ENCODE results near the gene CYP4F3.
"Not testable (repeated sequence)": the region's sequence is repeated elsewhere in the genome, so short reads cannot be mapped to it uniquely, and the experiment has no call there.

The CYP4F3 gene

GRCh38 chr19:15633082-15633835, 7.4 kb upstream of the CYP4F3 start:
- DNase-seq, result no peak

- no peak for DNase-seq
Measured at GRCh38 chr19:15634105-15634504, 6.6 kb upstream of the CYP4F3 start.

- no peak for DNase-seq
Measured at GRCh38 chr19:15635016-15635805, 5.5 kb upstream of the CYP4F3 start.

- DNase-seq, result no peak
Measured at GRCh38 chr19:15636026-15636425, 4.7 kb upstream of the CYP4F3 start.

- DNase-seq, result no peak
Measured at GRCh38 chr19:15639596-15639995, 1.1 kb upstream of the CYP4F3 start.

- no peak for DNase-seq
Measured at GRCh38 chr19:15640904-15641597, 354 bp downstream of the CYP4F3 start.

GRCh38 chr19:15641901-15642491, 1.3 kb downstream of the CYP4F3 start:
- no peak for DNase-seq

- DNase-seq, result no peak
Measured at GRCh38 chr19:15642807-15643206, 2.1 kb downstream of the CYP4F3 start.

GRCh38 chr19:15643387-15643786, 2.7 kb downstream of the CYP4F3 start:
- DNase-seq, result no peak

GRCh38 chr19:15644066-15644741, 3.5 kb downstream of the CYP4F3 start:
- no peak for DNase-seq

GRCh38 chr19:15644816-15645215, 4.1 kb downstream of the CYP4F3 start:
- no peak for DNase-seq

- DNase-seq, result no peak
Measured at GRCh38 chr19:15649526-15649925, 8.8 kb downstream of the CYP4F3 start.

GRCh38 chr19:15650123-15650522, 9.4 kb downstream of the CYP4F3 start:
- DNase-seq, result not testable (repeated sequence)

GRCh38 chr19:15651791-15652190, 11.1 kb downstream of the CYP4F3 start:
- no peak for DNase-seq

- no peak for DNase-seq
Measured at GRCh38 chr19:15652559-15653278, 12.0 kb downstream of the CYP4F3 start.

- no peak for DNase-seq
Measured at GRCh38 chr19:15656467-15656866, 15.8 kb downstream of the CYP4F3 start.

- no peak for DNase-seq
Measured at GRCh38 chr19:15663247-15663646, 22.6 kb downstream of the CYP4F3 start.

GRCh38 chr19:15666186-15666585, 25.5 kb downstream of the CYP4F3 start:
- DNase-seq, result no peak

- no peak for DNase-seq
Measured at GRCh38 chr19:15666883-15667282, 26.2 kb downstream of the CYP4F3 start.

GRCh38 chr19:15669440-15669839, 28.7 kb downstream of the CYP4F3 start:
- DNase-seq, result no peak

- no peak for DNase-seq
Measured at GRCh38 chr19:15669891-15670290, 29.2 kb downstream of the CYP4F3 start.

GRCh38 chr19:15671237-15671821, 30.6 kb downstream of the CYP4F3 start:
- no peak for DNase-seq
